ENCODE measurements around the gene CYP1B1.

DNA sequence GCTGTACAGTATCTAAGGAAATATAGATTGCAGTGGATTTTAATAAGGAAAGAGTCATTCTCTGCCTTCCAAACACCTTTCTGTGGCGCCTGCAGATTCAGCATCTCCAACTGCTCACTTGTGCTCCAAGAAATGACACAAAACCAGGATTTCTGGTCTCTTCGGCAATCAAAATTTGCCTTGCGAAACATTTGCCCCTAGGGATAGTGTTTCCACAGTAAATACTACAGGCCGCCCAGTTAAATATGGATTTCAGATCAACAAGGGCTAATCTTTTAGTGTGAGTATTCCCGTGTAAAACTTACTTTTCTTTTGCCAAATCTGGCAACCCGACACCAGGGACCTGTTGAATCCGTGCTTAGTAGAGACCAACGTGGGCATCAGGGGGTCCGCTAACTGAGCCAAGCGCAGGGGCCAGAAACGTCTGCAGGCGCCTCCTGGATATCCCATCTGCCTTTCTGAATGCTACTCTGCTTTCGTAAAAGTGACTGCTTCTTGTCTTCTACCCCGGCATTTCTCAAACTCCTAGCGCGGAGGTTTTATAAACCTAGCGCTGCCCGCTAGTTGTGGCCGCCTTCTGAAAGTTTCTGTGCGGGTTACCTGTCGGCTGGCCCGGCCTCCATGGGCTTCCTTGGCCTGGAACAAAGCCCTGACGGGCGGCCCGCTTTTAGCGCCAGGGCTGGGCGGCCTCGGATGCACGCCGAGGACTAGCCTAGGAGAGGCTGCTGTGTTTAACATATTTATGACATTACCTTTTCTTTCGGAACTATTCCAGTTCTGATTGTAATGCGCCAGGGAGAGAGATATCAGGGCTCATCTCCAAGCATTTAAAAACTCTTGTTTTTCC lies 2.5 kb downstream of the CYP1B1 start:
- TF ChIP-seq, protein P1, sequence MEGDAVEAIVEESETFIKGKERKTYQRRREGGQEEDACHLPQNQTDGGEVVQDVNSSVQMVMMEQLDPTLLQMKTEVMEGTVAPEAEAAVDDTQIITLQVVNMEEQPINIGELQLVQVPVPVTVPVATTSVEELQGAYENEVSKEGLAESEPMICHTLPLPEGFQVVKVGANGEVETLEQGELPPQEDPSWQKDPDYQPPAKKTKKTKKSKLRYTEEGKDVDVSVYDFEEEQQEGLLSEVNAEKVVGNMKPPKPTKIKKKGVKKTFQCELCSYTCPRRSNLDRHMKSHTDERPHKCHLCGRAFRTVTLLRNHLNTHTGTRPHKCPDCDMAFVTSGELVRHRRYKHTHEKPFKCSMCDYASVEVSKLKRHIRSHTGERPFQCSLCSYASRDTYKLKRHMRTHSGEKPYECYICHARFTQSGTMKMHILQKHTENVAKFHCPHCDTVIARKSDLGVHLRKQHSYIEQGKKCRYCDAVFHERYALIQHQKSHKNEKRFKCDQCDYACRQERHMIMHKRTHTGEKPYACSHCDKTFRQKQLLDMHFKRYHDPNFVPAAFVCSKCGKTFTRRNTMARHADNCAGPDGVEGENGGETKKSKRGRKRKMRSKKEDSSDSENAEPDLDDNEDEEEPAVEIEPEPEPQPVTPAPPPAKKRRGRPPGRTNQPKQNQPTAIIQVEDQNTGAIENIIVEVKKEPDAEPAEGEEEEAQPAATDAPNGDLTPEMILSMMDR (IDR thresholded peaks at IDR 0.05): no peak
- TF ChIP-seq EZH2phosphoT487 (IDR thresholded peaks at IDR 0.05) (peak; percentile 88), EZH2 (IDR thresholded peaks at IDR 0.05) (peak; percentile 83)

All from neural progenitor cell (in vitro differentiated cells).